ENCODE measurements around the gene ENPP3. TPM values are rescaled to one million over a fixed set of nuclear protein-coding genes. Genes with fewer than 3 reads are reported as not detected.
A peak's percentile ranks its signal among the peaks of the same experiment; 100 is the strongest.

ENPP3 gene
- total RNA-seq (2014; rRNA removed; shearing (Covaris generic)): 2.3 and 2.7 TPM in 2 replicates
- total RNA-seq (2022): 1.3 and 1.8 TPM in 2 replicates
- percentile 37 among the genes with signal in this experiment for Bru-seq, nascent RNA
- percentile 29 among the genes with signal in this experiment for BruChase-seq, experiment 1, labeled RNA remaining after a 6-hour chase
- percentile 33 among the genes with signal in this experiment for BruChase-seq, experiment 2, labeled RNA remaining after a 2-hour chase
- long read RNA-seq, partial matches to known transcripts: 0 of 1 reads
- long read RNA-seq, other reads (novel, unspliced or antisense): 0 of 1 reads

DNA sequence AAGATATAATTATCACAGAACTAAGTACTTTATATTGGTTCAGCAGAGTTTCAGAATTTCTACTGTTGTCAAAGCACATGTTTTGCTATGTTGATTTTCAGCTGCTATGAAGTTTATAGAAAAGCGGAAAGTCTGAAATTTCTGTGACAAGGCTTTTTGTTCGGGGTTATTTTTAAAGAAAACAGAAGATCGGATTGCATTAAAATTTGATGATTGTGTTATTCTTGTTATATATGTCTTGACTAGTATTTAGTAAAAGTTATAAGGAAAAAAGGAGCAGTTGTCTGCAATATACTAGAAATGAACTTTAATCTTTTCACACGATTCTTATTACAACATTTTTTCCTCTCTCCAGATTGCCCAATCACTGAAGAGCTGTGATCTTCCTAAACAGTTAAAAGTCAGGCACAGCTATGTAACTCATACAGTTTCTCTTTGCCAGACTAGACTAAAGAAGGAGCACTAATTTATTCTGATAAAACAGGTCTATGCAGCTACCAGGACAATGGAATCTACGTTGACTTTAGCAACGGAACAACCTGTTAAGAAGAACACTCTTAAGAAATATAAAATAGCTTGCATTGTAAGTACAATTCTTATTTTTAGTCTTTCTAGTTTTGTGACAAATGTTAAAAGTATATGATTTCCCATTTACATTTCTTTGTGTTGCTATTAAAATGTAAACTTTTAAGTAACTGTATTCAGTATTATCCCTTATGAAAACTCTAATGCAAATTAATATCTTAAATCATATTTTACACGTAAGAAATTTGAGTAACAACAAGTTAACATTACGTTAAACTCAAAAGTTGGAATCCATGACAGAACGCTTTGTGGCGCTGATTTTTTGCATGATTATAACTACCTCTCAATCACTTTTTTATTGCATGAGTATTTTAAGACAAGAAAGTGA, at the start of gene ENPP3:
TSS of gene ENPP3 (plus strand) at position 423 of the 913 bp plus-strand sequence. CDS start at position 506, 83 bp downstream.
- intact Hi-C loops (cut with micrococcal nuclease; ENCODE audit: unreplicated experiment): no loop called here
- TSS peak; percentile 84 for BruUV-seq (replicated peaks)
- H2AFZ ChIP-seq (ENCODE audit: low read length): peak within 1 kb of the TSS; percentile 93

DNA sequence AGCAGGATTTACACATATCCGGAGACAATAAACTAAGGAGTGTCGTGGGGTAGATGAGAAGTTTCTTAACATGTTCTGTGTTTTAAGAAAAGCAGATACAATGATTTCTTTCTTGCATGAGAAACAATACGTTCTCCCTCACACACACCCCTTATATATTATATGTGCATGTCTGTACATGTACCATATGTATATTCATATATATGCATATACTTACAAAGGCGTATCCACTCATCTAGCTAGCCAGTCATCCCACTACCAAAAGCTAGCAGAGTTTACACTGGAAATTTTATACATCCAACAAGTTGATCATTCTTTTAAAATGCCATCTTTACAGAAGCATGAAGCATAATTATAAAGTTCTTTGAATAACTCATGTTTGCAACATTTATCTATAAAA, 49.2 kb upstream of the ENPP3 start:
- Histone ChIP-seq H3K9me3 (ENCODE audit: low read length) (no peaks in the 10 kb centered on the region), H3K4me1 (ENCODE audit: insufficient read depth, low read length, poor library complexity, severe bottlenecking) (no peaks in the 10 kb centered on the region), H3K9me2 (ENCODE audit: insufficient read depth, low read length) (no peaks in the 10 kb centered on the region), H3K27ac (ENCODE audit: low read depth, low read length, poor library complexity, severe bottlenecking) (no peak overlapping the region), H4K20me1 (ENCODE audit: insufficient read depth, low read length) (no peaks in the 10 kb centered on the region), H3K4me3 (ENCODE audit: low read depth, low read length, poor library complexity, severe bottlenecking) (no peak overlapping the region), H2AFZ (ENCODE audit: low read length) (no peak overlapping the region), H3K4me2 (ENCODE audit: low read length) (no peak overlapping the region), H3K36me3 (ENCODE audit: insufficient read depth, low read length) (peaks cover 98% of the 10 kb centered on the region), H3K79me2 (ENCODE audit: insufficient read depth, low read depth, low read length) (no peaks in the 10 kb centered on the region)
- ChIA-PET CTCF (ENCODE audit: unreplicated experiment) (no interaction called here), POLR2A (interaction anchor here (0.5 to 1.1 kb wide), 2 partner anchors 13 to 116 kb away, joined by 3 read pairs; no protein-coding TSS in a partner anchor)
- no peak for DNase-seq (ENCODE audit: low spot score)
- intact Hi-C loops (cut with micrococcal nuclease; ENCODE audit: unreplicated experiment): no loop called here
- TF ChIP-seq, protein P1, sequence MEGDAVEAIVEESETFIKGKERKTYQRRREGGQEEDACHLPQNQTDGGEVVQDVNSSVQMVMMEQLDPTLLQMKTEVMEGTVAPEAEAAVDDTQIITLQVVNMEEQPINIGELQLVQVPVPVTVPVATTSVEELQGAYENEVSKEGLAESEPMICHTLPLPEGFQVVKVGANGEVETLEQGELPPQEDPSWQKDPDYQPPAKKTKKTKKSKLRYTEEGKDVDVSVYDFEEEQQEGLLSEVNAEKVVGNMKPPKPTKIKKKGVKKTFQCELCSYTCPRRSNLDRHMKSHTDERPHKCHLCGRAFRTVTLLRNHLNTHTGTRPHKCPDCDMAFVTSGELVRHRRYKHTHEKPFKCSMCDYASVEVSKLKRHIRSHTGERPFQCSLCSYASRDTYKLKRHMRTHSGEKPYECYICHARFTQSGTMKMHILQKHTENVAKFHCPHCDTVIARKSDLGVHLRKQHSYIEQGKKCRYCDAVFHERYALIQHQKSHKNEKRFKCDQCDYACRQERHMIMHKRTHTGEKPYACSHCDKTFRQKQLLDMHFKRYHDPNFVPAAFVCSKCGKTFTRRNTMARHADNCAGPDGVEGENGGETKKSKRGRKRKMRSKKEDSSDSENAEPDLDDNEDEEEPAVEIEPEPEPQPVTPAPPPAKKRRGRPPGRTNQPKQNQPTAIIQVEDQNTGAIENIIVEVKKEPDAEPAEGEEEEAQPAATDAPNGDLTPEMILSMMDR (conservative IDR thresholded peaks at IDR 0.05; ENCODE audit: low read length): no peak
- no peak for TF ChIP-seq EZH2phosphoT487 (IDR thresholded peaks at IDR 0.05; ENCODE audit: borderline replicate concordance, low read depth, low read length)
- no TSS peak for BruUV-seq (replicated peaks)

More for the DNA sequence above, at the start of gene ENPP3:
- H3K9me2 ChIP-seq (ENCODE audit: insufficient read depth, low read length): no peaks in the 10 kb centered on the region
- ChIA-PET POLR2A (interaction anchor here (0.6 to 2.0 kb wide), 3 partner anchors 9 to 18 kb away, joined by 4 to 13 read pairs (median 5); partner anchors contain the start of gene MED23), CTCF (ENCODE audit: unreplicated experiment) (interaction anchor here (2.1 kb wide), 1 partner anchor 9 kb away, joined by 13 read pairs; the partner anchor contains the start of gene MED23)
- H3K4me2 ChIP-seq (ENCODE audit: low read length): peak within 1 kb of the TSS; percentile 60
- peak within 1 kb of the TSS; percentile 62 for H3K4me3 ChIP-seq (ENCODE audit: low read depth, low read length, poor library complexity, severe bottlenecking)
- H3K36me3 ChIP-seq (ENCODE audit: insufficient read depth, low read length): no peaks in the 10 kb centered on the region; the same call in 1 of the 2 replicates
- no peak for TF ChIP-seq EZH2phosphoT487 (IDR thresholded peaks at IDR 0.05; ENCODE audit: borderline replicate concordance, low read depth, low read length)
- TF ChIP-seq, protein P1 (conservative IDR thresholded peaks at IDR 0.05; ENCODE audit: low read length): no peak
- H4K20me1 ChIP-seq (ENCODE audit: insufficient read depth, low read length): no peaks in the 10 kb centered on the region
- H3K27ac ChIP-seq (ENCODE audit: low read depth, low read length, poor library complexity, severe bottlenecking): peak within 1 kb of the TSS; percentile 26
- peaks cover 36% of the 10 kb centered on the region for H3K4me1 ChIP-seq (ENCODE audit: insufficient read depth, low read length, poor library complexity, severe bottlenecking)
- no peaks in the 10 kb centered on the region for H3K79me2 ChIP-seq (ENCODE audit: insufficient read depth, low read depth, low read length)
- peak; percentile 50 for DNase-seq (ENCODE audit: low spot score)
- no peaks in the 10 kb centered on the region for H3K9me3 ChIP-seq (ENCODE audit: low read length)

Data from OCI-LY7 (cell line).